Stimulated activated naive CD8-positive, alpha-beta T cell treated with anti-CD3 and anti-CD28 coated beads, Interleukin-15, Interleukin-2, amounts not matched to agents 100 ng/mL and 50 ng/mL, for 24 hours (primary cell): ENCODE measurements around the gene CAMK1.

Experiments
- H3K27ac Mint-ChIP-seq: one replicate; pipeline ENCODE4 v1.8.0; 2021; ENCODE audit warnings: mild to moderate bottlenecking, mixed read lengths
- H3K27me3 Mint-ChIP-seq: one replicate; pipeline ENCODE4 v1.8.0; 2021; ENCODE audit warnings: mixed read lengths
- H3K36me3 Mint-ChIP-seq: one replicate; pipeline ENCODE4 v1.8.0; 2021; ENCODE audit warnings: low read depth, mixed read lengths
- H3K4me1 Mint-ChIP-seq: one replicate; pipeline ENCODE4 v1.8.0; 2021; ENCODE audit warnings: low read depth, mixed read lengths
- H3K4me3 Mint-ChIP-seq: one replicate; pipeline ENCODE4 v1.8.0; 2021; ENCODE audit warnings: mild to moderate bottlenecking, mixed read lengths
- H3K9me3 Mint-ChIP-seq: one replicate; pipeline ENCODE4 v1.8.0; 2021; ENCODE audit warnings: mixed read lengths

Gene CAMK1

GRCh38 chr3:9769426-9770275 is at the start of gene CAMK1:
Gene CAMK1, minus strand, starts transcription at chr3:9769947. Its CDS starts 2,198 bp downstream, at chr3:9767749.
- Mint-ChIP-seq H3K4me1 (peaks cover 28% of the 10 kb centered on the region), H3K9me3 (no peaks in the 10 kb centered on the region), H3K27me3 (no peaks in the 10 kb centered on the region), H3K4me3 (peak within 1 kb of the TSS; percentile 81), H3K27ac (peak within 1 kb of the TSS; percentile 77), H3K36me3 (peaks cover 15% of the 10 kb centered on the region)

GRCh38 chr3:9818666-9819335 is 49.1 kb upstream of the CAMK1 start:
- Mint-ChIP-seq H3K4me1 (no peaks in the 10 kb centered on the region), H3K27me3 (no peaks in the 10 kb centered on the region), H3K9me3 (no peaks in the 10 kb centered on the region), H3K27ac (no peak overlapping the region), H3K36me3 (peaks cover 6% of the 10 kb centered on the region), H3K4me3 (no peak overlapping the region)

GRCh38 chr3:9817436-9817835 is 47.7 kb upstream of the CAMK1 start:
- Mint-ChIP-seq H3K27me3 (no peaks in the 10 kb centered on the region), H3K4me3 (no peak overlapping the region), H3K4me1 (no peaks in the 10 kb centered on the region), H3K27ac (no peak overlapping the region), H3K36me3 (peaks cover 12% of the 10 kb centered on the region), H3K9me3 (no peaks in the 10 kb centered on the region)

DNA sequence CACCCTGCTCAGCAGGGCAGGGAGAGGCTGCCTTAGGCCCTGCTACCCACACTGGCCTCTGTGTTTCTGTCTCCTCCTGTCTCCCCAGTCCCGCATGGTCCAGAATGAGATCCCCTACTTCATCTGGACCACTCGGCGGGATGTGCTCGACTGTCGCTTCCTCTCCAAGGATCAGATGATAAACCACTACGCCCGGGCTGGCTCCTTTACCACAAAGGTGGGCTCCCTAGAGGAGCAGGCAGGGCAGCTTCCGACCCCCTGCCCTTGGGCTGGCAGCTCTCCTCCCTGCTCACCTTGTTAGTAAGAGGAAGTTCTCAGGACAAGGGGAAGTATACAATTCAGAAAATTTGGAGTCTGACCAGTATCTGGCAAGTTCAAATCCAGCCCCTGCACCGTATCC is 46.2 kb upstream of the CAMK1 start:
- Mint-ChIP-seq H3K36me3 (peaks cover 16% of the 10 kb centered on the region), H3K27me3 (no peaks in the 10 kb centered on the region), H3K4me1 (no peaks in the 10 kb centered on the region), H3K4me3 (no peak overlapping the region), H3K27ac (no peak overlapping the region), H3K9me3 (no peaks in the 10 kb centered on the region)

DNA sequence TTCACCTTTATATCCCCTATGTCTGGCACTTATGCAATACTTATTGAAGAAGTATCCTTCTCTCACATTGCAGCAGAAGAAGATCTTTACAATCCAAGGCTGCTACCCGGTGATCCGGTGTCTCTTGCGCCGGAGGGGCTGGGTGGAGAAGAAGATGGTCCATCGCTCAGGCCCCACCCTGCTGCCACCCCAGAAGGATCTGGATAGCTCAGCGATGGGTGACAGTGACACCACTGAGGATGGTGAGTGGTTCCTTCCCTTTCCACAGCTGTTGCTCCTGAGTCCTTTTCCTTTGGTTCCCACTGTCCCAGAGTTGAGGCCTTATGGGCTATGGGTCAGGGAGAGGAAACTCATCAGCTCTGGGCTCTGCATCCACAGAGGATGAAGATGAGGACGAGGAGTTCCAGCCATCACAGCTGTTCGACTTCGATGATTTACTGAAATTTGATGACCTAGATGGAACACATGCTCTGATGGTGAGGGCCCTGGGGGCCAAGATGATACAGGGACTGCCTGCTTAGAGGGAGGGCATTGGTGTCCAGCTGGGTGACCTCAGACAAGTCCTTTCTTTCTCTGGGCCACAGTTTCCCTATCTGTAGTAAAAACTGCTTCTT is 43.2 kb upstream of the CAMK1 start:
- H3K36me3 Mint-ChIP-seq, result peaks cover 15% of the 10 kb centered on the region
- H3K9me3 Mint-ChIP-seq, result no peaks in the 10 kb centered on the region
- no peak overlapping the region for H3K27ac Mint-ChIP-seq

DNA sequence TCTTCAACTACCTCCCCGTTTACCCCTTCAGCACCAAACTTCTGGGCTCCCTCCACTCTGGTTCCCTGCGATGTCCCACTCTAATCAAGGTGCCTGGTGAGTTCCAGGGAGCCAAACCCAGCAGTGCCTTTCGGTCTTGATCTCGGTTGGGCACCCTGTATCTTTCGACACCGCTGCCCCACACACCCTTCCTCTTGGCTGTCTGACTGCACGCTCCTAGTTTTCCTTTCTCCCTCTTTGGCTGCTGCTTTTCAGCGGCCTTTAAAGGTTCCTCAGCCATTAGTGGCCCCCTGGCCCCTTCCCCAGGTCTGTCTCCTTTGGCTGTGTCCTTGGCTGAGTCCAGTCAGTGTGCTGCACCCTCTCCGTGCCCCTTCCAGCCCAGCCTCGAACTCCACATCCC is 41.1 kb upstream of the CAMK1 start:
- Mint-ChIP-seq H3K36me3 (peaks cover 26% of the 10 kb centered on the region), H3K9me3 (no peaks in the 10 kb centered on the region), H3K4me3 (peak overlapping the region; percentile 12), H3K27ac (peak overlapping the region; percentile 69), H3K4me1 (peaks cover 31% of the 10 kb centered on the region), H3K27me3 (no peaks in the 10 kb centered on the region)

More for the DNA sequence above, 43.2 kb upstream of the CAMK1 start:
- no peak overlapping the region for H3K4me3 Mint-ChIP-seq
- H3K27me3 Mint-ChIP-seq, result no peaks in the 10 kb centered on the region
- H3K4me1 Mint-ChIP-seq, result peaks cover 25% of the 10 kb centered on the region

DNA sequence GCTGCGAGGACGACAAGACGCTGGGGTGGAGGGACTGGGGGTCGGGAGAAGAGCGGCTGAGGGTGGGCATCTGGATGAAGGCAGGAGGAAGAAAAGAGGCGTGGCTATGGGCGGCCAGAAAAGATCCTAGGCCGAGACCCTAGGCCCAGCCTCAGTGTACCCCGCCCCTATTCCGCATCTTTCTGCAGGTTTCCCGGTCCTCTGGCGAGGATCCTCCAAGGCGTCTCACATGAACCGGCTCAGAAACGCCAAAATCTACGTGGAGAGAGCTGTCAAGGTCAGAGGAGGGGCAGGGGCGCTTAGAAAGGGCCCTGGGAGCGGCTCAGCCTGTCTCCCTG is 40.7 kb upstream of the CAMK1 start:
- Mint-ChIP-seq H3K9me3 (no peaks in the 10 kb centered on the region), H3K4me1 (peaks cover 31% of the 10 kb centered on the region), H3K4me3 (peak overlapping the region; percentile 12), H3K27me3 (no peaks in the 10 kb centered on the region), H3K36me3 (peaks cover 29% of the 10 kb centered on the region), H3K27ac (peak overlapping the region; percentile 69)

- H3K27me3 Mint-ChIP-seq, result no peaks in the 10 kb centered on the region
- peak within 1 kb of the TSS; percentile 89 for H3K27ac Mint-ChIP-seq
- H3K9me3 Mint-ChIP-seq, result no peaks in the 10 kb centered on the region
- peak within 1 kb of the TSS; percentile 79 for H3K4me3 Mint-ChIP-seq
- peaks cover 35% of the 10 kb centered on the region for H3K36me3 Mint-ChIP-seq
- H3K4me1 Mint-ChIP-seq, result peaks cover 31% of the 10 kb centered on the region
Observed at GRCh38 chr3:9809615-9810432, 40.1 kb upstream of the CAMK1 start, which contains the start of gene TTLL3. Gene TTLL3, plus strand, starts transcription at chr3:9810262. Its CDS starts 400 bp downstream, at chr3:9810662.

- Mint-ChIP-seq H3K9me3 (no peaks in the 10 kb centered on the region), H3K4me1 (peaks cover 31% of the 10 kb centered on the region), H3K4me3 (peak overlapping the region; percentile 79), H3K36me3 (peaks cover 41% of the 10 kb centered on the region), H3K27me3 (no peaks in the 10 kb centered on the region), H3K27ac (peak overlapping the region; percentile 89)
Observed at GRCh38 chr3:9809239-9809614, 39.5 kb upstream of the CAMK1 start.

GRCh38 chr3:9808345-9809037 is 38.7 kb upstream of the CAMK1 start:
- peaks cover 31% of the 10 kb centered on the region for H3K4me1 Mint-ChIP-seq

GRCh38 chr3:9807981-9808344 is 38.2 kb upstream of the CAMK1 start:
- Mint-ChIP-seq H3K36me3 (peaks cover 48% of the 10 kb centered on the region), H3K4me1 (peaks cover 36% of the 10 kb centered on the region), H3K4me3 (no peak overlapping the region), H3K27me3 (no peaks in the 10 kb centered on the region), H3K9me3 (no peaks in the 10 kb centered on the region), H3K27ac (peak overlapping the region; percentile 89)

More at GRCh38 chr3:9808345-9809037, 38.7 kb upstream of the CAMK1 start:
- Mint-ChIP-seq H3K4me3 (peak overlapping the region; percentile 79), H3K27me3 (no peaks in the 10 kb centered on the region), H3K27ac (peak overlapping the region; percentile 89), H3K9me3 (no peaks in the 10 kb centered on the region), H3K36me3 (peaks cover 47% of the 10 kb centered on the region)

DNA sequence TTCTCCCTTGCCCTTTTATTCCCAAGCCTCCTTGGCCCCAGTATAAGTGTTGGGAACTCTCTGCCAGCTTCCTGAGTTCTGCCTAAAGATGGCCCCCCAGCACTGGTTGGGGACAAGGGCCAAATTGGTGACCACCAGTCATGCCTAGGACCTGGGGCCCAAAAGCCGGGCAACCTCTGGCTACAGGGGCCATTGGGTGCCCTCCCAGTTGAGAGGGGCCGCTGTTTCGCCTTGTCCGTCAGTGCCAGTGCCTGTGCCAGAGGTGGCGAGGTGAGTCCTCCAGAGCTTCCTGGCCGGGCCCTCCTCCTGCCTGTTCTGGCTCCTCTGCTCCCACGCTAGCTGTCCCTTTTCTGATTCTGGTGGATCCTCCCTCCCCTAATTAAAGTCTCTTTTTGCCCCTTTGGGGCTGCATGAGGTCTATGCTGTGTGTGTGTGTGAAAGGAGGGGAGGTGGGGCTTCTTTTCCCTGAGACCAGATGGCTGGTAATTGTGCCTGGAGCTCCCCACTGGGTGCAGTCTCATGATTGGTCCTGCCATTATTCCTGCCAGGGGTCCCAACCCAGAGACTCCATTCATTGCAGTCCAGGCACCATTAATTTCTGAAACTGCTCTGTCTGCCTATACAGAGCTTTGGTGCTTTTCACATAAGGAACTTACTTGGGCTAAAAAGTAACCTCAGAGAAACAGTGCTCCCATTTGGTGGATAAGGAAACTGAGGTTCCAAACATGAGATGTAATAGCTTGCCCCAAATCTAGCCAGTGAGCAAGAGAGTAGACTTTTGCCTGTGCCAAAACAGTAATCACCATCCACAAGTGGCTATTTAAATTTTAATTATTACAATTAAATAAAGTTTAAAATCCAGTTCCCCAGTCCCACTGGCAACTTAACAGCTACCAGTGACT is 37.2 kb upstream of the CAMK1 start:
- Mint-ChIP-seq H3K27ac (peak overlapping the region; percentile 81), H3K9me3 (no peaks in the 10 kb centered on the region), H3K4me1 (peaks cover 36% of the 10 kb centered on the region), H3K4me3 (no peak overlapping the region), H3K36me3 (peaks cover 50% of the 10 kb centered on the region), H3K27me3 (no peaks in the 10 kb centered on the region)

DNA sequence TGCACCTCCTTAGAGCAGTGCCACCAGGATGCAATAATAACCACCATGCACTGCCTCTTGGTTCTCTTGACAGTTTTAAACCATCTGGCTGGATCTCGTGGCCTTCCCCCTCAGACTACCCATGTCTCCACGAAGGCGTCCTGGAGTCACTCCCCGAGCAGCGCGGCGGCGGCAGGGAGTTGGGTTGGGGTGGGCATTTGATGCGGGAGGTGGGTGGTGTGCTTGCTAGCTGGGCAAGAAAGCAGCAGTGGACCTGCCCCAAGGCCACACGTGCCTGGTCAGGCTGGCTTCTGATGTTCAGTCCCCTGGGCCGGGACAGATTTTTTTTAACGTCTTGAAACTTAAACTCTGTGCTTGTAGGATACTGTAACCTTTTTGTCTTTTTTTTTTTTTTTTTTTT is 36.4 kb upstream of the CAMK1 start:
- H3K36me3 Mint-ChIP-seq, result peaks cover 48% of the 10 kb centered on the region
- H3K27me3 Mint-ChIP-seq, result no peaks in the 10 kb centered on the region
- H3K4me3 Mint-ChIP-seq, result no peak overlapping the region
- peaks cover 36% of the 10 kb centered on the region for H3K4me1 Mint-ChIP-seq
- no peaks in the 10 kb centered on the region for H3K9me3 Mint-ChIP-seq
- peak overlapping the region; percentile 31 for H3K27ac Mint-ChIP-seq
